ENCODE results near the gene XPNPEP2.

DNA sequence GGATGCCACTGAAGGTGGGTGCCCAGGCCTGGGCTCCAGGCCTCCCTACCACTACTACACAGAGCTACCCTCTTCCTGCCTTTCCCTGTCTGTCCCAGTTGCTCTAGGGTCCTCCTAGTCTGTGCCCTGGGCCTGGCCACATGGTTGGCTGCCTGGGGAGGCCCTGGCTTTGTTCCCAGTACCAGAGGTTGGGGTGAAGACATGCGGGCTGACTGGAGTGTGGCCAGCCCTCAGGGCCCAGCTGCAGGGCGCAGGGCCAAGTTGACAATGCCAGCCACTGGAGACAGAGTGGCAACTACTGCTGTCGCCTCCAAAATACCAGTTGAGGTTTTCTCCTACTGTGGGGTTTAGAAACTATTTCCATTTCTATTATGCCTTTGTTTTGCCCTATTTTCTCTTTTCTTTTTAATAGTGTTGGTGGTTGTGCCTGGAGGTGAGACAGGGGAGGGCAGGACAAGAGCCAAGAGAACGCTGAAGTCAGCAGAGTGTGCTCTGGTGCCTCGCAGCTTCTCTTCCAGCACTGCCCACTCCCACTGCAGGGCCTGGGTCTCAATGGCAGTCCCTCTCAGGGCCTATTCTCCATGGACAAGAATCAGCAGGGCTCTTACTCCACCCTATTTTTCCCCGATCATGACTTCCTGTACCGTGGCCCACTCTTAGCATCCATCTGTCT lies 32.2 kb upstream of the XPNPEP2 start:
- TF ChIP-seq CTCF (IDR thresholded peaks at IDR 0.05), result no peak
- no peak for TF ChIP-seq ZFX (IDR thresholded peaks at IDR 0.05; ENCODE audit: borderline replicate concordance)
